ENCODE measurements around the gene ANKRD6.

ANKRD6 gene

DNA sequence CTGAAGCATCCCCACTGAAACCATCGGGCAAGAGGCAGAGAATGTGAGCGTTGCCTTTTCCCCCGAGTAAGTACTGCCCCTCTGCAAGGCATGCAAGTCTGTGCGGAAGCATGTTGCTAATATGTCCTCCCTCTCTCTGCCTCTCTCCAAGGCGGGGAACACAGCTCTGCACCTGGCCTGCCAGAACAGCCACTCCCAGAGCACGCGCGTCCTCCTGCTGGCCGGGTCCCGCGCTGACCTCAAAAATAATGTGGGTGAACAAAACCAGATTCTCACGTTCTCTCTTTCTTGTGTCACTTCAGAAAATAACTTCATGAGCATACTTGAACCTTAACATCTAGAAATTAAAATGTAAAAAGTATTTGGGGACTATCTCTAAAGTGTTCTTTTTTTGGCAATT is 179.2 kb downstream of the ANKRD6 start:
- Histone ChIP-seq H3K9me2 (replicated peaks; ENCODE audit: insufficient read depth, low read length) (no peaks in the 10 kb centered on the region), H3K4me2 (ENCODE audit: low read depth, low read length, poor library complexity, severe bottlenecking) (no peak overlapping the region), H3K9me3 (ENCODE audit: insufficient read depth, low read length) (no peaks in the 10 kb centered on the region), H3K27ac (ENCODE audit: low read depth, low read length) (no peak overlapping the region), H3K79me2 (ENCODE audit: insufficient read depth, low read length) (no peaks in the 10 kb centered on the region), H3K4me3 (ENCODE audit: insufficient read depth, low read length, poor library complexity, severe bottlenecking) (no peak overlapping the region), H3F3A (ENCODE audit: insufficient read depth) (no peaks in the 10 kb centered on the region), H4K20me1 (ENCODE audit: low read depth, low read length) (no peaks in the 10 kb centered on the region), H3K36me3 (ENCODE audit: low read length) (no peaks in the 10 kb centered on the region), H3K9ac (ENCODE audit: low read length) (no peak overlapping the region), H3K27me3 (ENCODE audit: low read length) (no peaks in the 10 kb centered on the region), H2AFZ (ENCODE audit: low read depth, low read length, severe bottlenecking) (no peak overlapping the region)
- no peak for TF ChIP-seq EZH2phosphoT487 (conservative IDR thresholded peaks at IDR 0.05; ENCODE audit: low read length)
- TF ChIP-seq, protein P1, sequence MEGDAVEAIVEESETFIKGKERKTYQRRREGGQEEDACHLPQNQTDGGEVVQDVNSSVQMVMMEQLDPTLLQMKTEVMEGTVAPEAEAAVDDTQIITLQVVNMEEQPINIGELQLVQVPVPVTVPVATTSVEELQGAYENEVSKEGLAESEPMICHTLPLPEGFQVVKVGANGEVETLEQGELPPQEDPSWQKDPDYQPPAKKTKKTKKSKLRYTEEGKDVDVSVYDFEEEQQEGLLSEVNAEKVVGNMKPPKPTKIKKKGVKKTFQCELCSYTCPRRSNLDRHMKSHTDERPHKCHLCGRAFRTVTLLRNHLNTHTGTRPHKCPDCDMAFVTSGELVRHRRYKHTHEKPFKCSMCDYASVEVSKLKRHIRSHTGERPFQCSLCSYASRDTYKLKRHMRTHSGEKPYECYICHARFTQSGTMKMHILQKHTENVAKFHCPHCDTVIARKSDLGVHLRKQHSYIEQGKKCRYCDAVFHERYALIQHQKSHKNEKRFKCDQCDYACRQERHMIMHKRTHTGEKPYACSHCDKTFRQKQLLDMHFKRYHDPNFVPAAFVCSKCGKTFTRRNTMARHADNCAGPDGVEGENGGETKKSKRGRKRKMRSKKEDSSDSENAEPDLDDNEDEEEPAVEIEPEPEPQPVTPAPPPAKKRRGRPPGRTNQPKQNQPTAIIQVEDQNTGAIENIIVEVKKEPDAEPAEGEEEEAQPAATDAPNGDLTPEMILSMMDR (IDR thresholded peaks at IDR 0.05; ENCODE audit: insufficient read depth, low read length, poor library complexity, severe bottlenecking): no peak

DNA sequence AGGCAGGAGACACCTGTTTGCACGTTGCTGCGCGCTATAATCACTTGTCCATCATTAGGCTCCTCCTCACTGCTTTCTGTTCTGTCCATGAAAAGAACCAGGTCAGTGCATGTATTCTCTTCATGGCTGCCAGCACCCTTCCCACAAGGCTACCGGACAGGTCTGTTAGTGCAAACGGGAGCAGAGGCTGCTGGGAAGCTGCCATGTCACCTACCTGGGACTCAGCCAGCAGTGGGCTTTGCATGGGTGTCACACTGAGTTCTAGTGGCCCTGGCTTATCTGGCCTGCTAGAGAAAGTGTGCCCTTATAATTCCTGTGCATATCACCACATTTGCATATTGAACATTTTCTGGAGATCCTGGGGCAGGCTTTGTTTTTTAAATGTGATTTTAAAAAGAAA is 180.8 kb downstream of the ANKRD6 start:
- no peaks in the 10 kb centered on the region for H3K9me3 ChIP-seq (ENCODE audit: insufficient read depth, low read length)
- no peaks in the 10 kb centered on the region for H3K36me3 ChIP-seq (ENCODE audit: low read length)
- TF ChIP-seq, protein P1 (IDR thresholded peaks at IDR 0.05; ENCODE audit: insufficient read depth, low read length, poor library complexity, severe bottlenecking): no peak
- TF ChIP-seq EZH2phosphoT487 (conservative IDR thresholded peaks at IDR 0.05; ENCODE audit: low read length): no peak
- H3K27ac ChIP-seq (ENCODE audit: low read depth, low read length): no peak overlapping the region
- no peaks in the 10 kb centered on the region for H4K20me1 ChIP-seq (ENCODE audit: low read depth, low read length)
- H3K9ac ChIP-seq (ENCODE audit: low read length): no peak overlapping the region
- no peaks in the 10 kb centered on the region for H3K9me2 ChIP-seq (replicated peaks; ENCODE audit: insufficient read depth, low read length)
- H2AFZ ChIP-seq (ENCODE audit: low read depth, low read length, severe bottlenecking): no peak overlapping the region
- no peaks in the 10 kb centered on the region for H3K79me2 ChIP-seq (ENCODE audit: insufficient read depth, low read length)
- no peaks in the 10 kb centered on the region for H3K27me3 ChIP-seq (ENCODE audit: low read length)
- H3F3A ChIP-seq (ENCODE audit: insufficient read depth): no peaks in the 10 kb centered on the region
- H3K4me2 ChIP-seq (ENCODE audit: low read depth, low read length, poor library complexity, severe bottlenecking): no peak overlapping the region
- H3K4me3 ChIP-seq (ENCODE audit: insufficient read depth, low read length, poor library complexity, severe bottlenecking): no peak overlapping the region

DNA sequence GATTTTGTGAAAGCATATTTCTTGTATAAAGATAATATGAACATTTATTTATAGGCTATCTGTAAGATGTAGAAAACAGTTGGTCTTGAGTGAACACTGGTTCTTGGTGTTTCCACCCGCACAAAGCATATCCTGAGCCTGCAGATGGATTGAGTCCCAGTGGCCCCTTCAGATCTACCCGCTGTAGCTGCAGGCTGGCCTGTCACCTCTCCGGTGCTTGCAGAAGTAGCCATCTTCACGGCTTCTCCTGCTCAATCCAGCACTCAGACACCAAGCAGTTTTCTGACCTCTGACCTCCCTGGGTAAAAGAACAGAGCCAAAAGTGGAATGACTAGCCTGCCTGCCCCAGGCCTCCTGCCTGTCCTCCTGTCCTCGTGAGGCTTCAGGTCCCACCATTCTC is 182.9 kb downstream of the ANKRD6 start:
- H3K9me2 ChIP-seq (replicated peaks; ENCODE audit: insufficient read depth, low read length): no peaks in the 10 kb centered on the region
- H3K27me3 ChIP-seq (ENCODE audit: low read length): no peaks in the 10 kb centered on the region
- no peak overlapping the region for H2AFZ ChIP-seq (ENCODE audit: low read depth, low read length, severe bottlenecking)
- no peaks in the 10 kb centered on the region for H3K9me3 ChIP-seq (ENCODE audit: insufficient read depth, low read length)
- no peak overlapping the region for H3K27ac ChIP-seq (ENCODE audit: low read depth, low read length)
- H4K20me1 ChIP-seq (ENCODE audit: low read depth, low read length): no peaks in the 10 kb centered on the region
- no peak overlapping the region for H3K4me2 ChIP-seq (ENCODE audit: low read depth, low read length, poor library complexity, severe bottlenecking)
- H3K9ac ChIP-seq (ENCODE audit: low read length): no peak overlapping the region
- H3K4me3 ChIP-seq (ENCODE audit: insufficient read depth, low read length, poor library complexity, severe bottlenecking): no peak overlapping the region
- no peaks in the 10 kb centered on the region for H3F3A ChIP-seq (ENCODE audit: insufficient read depth)
- H3K36me3 ChIP-seq (ENCODE audit: low read length): no peaks in the 10 kb centered on the region
- no peaks in the 10 kb centered on the region for H3K79me2 ChIP-seq (ENCODE audit: insufficient read depth, low read length)
- TF ChIP-seq, protein P1 (IDR thresholded peaks at IDR 0.05; ENCODE audit: insufficient read depth, low read length, poor library complexity, severe bottlenecking): no peak
- no peak for TF ChIP-seq EZH2phosphoT487 (conservative IDR thresholded peaks at IDR 0.05; ENCODE audit: low read length)
